IPS-15b (cell line): ENCODE results near the gene NSA2.

Source experiments
- H3K27me3 ChIP-seq: one replicate; pipeline ENCODE4 v1.6.1; 2013; ENCODE audit warnings: low read length; ENCODE audit not compliant: control insufficient read depth, insufficient read depth
- H3K36me3 ChIP-seq: one replicate; pipeline ENCODE4 v1.6.1; 2013; ENCODE audit warnings: low read length; ENCODE audit not compliant: control insufficient read depth, insufficient read depth
- H3K4me1 ChIP-seq: one replicate; pipeline ENCODE4 v1.6.1; 2013; ENCODE audit warnings: mild to moderate bottlenecking, low read length; ENCODE audit not compliant: control insufficient read depth, insufficient read depth
- H3K4me3 ChIP-seq: one replicate; pipeline ENCODE4 v1.5.1; 2013; ENCODE audit warnings: low read depth, low read length
- H3K9ac ChIP-seq: one replicate; pipeline ENCODE4 v1.6.1; 2013; ENCODE audit warnings: low read depth, mild to moderate bottlenecking, low read length
- H3K9me3 ChIP-seq: one replicate; pipeline ENCODE4 v1.6.1; 2013; ENCODE audit warnings: mild to moderate bottlenecking, low read length; ENCODE audit not compliant: control insufficient read depth, insufficient read depth

NSA2 gene

DNA sequence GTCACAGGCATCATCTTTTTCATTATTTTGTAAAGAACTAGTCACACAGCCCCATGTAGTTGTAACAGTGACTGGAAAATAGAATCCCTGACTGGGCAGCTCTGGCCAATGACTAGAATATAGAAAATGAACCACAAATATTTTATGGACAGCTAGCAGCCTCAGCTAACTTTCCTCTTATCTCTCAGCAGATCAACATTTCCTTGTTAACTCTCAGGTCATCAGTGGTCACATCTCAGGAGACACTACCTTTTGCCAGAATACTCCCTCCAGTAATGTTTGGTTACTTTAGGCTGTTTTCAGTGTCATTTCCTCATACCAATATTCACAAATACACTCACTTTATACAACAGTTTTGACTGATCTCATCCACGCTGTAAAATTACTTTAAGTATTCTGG, 55.2 kb downstream of the NSA2 start:
- H3K4me3 ChIP-seq: no peak overlapping the region
- no peaks in the 10 kb centered on the region for H3K36me3 ChIP-seq
- no peaks in the 10 kb centered on the region for H3K9me3 ChIP-seq
- H3K27me3 ChIP-seq: no peaks in the 10 kb centered on the region
- H3K4me1 ChIP-seq: peaks cover 38% of the 10 kb centered on the region
- H3K9ac ChIP-seq: no peak overlapping the region

DNA sequence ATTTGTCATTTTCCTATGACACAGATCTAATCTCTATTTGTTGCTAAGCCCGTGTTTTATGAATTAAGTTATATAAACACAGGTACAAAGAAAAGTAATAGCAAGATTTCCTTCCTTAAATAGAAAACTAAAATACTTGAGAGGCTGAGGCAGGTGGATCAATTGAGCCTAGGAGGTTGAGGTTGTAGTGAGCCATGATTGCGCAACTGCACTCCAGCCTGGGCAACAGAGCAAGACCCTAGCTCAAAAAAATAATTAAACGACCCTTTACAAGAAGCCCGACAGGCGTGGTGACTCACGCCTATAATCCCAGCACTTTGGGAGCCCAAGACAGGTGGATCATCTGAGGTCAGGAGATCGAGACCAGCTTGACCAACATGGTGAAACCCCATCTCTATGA, 62.4 kb downstream of the NSA2 start:
- Histone ChIP-seq H3K36me3 (no peaks in the 10 kb centered on the region), H3K4me1 (peaks cover 3% of the 10 kb centered on the region), H3K4me3 (no peak overlapping the region), H3K27me3 (no peaks in the 10 kb centered on the region), H3K9me3 (no peaks in the 10 kb centered on the region), H3K9ac (no peak overlapping the region)
